OCI-LY3 (cell line): ENCODE results near the gene GMEB2.

Experiments
- CTCF ChIP-seq: fragments of 200-600, 300-600 bp; sonication (generic); IDR thresholded peaks from 2 replicates; pipeline ENCODE4 v1.5.1; 2014; ENCODE audit warnings: antibody characterized with exemption, low read length, low read depth
- EZH2phosphoT487 ChIP-seq: fragments of 200-600 bp; shearing (Covaris generic); IDR thresholded peaks from 2 replicates; pipeline ENCODE4 v1.6.1; 2018; ENCODE audit warnings: antibody characterized with exemption, mixed run types, low read depth

GRCh38 chr20:63560856-63561609, 65.9 kb downstream of the GMEB2 start:
- TF ChIP-seq EZH2phosphoT487 (no peak), CTCF (no peak)
